PFSK-1 (cell line): ENCODE results near the gene IRF6.

Experiments used
- FOXP2 ChIP-seq: optimal IDR thresholded peaks from 2 replicates; pipeline ENCODE3; 2011; ENCODE audit warnings: borderline replicate concordance, control low read depth, inconsistent platforms; ENCODE audit not compliant: insufficient read depth; ENCODE audit errors: extremely low read length, extremely low read depth
- POLR2AphosphoS5 ChIP-seq: IDR thresholded peaks from 2 replicates; pipeline ENCODE4 v1.6.1; 2012; ENCODE audit warnings: low read depth, mild to moderate bottlenecking, control low read depth, low read length, moderate library complexity
- TAF1 ChIP-seq: IDR thresholded peaks from 2 replicates; pipeline ENCODE4 v1.6.1; 2012; ENCODE audit warnings: low read length, control low read depth, borderline replicate concordance; ENCODE audit not compliant: insufficient read depth

GRCh38 chr1:209778102-209778501 is 27.8 kb downstream of the IRF6 start:
- TF ChIP-seq FOXP2 (no peak), POLR2AphosphoS5 (no peak), TAF1 (no peak)
